Stimulated activated CD8-positive, alpha-beta memory T cell treated with anti-CD3 and anti-CD28 coated beads, Interleukin-15, amount 100 ng/mL, for 1 hour (primary cell): Measurements from ENCODE around the gene CFAP52.
"Not testable (repeated sequence)": the region's sequence is repeated elsewhere in the genome, so short reads cannot be mapped to it uniquely, and the experiment has no call there.

Experiments
- DNase-seq: peaks from one replicate; pipeline ENCODE4 v3.0.0-alpha.2; 2020; ENCODE audit warnings: low read depth

CFAP52 gene

DNA sequence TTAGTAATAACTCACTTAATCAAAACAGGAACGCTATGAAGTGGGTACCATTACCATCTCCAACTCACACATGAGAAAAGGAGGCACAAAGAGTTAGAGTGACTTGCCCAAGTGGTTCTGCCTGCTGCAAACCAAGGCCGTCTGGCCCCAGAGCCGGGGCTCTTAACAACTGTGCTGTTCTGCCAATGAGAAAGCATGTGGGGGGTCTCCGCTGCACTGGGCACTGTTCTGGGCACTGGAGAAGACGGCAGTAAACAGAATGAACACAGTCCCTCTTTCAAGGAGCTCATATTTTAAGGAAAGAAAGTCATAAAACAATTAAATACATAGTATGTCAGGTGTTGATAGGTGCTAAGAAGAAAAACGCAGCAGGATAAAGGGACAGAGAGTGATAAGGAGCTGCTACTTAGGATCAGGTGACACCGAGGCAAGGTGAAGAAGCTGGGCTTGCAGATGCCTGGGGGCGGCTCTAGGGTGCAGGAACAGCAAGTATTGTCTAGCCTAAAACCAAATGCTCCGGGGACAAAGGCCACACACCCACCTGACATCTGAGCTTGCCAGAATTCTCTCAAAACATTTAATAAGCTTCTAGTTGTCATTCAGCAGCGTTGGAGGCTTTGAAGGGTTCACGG lies 7.4 kb upstream of the CFAP52 start:
- DNase-seq = no peak

DNA sequence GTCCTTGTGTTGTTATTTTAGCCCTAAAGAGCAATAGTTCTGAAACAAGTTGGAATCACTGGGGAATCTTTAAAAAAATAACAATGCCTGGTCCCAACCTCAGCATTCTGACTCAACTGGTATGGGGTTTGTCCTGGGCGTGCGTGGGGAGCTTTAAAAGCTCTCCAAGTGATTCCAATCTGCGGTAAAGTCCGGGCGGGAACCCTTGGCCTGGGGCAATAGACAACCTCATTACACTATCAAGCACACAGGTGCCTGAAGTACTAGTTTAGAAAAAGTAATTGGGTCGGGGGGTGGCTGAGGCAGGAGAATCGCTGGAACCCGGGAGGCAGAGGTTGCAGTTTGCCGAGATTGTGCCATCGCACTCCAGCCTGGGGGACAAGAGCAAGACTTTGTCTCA lies 5.2 kb upstream of the CFAP52 start:
- DNase-seq = no peak

DNA sequence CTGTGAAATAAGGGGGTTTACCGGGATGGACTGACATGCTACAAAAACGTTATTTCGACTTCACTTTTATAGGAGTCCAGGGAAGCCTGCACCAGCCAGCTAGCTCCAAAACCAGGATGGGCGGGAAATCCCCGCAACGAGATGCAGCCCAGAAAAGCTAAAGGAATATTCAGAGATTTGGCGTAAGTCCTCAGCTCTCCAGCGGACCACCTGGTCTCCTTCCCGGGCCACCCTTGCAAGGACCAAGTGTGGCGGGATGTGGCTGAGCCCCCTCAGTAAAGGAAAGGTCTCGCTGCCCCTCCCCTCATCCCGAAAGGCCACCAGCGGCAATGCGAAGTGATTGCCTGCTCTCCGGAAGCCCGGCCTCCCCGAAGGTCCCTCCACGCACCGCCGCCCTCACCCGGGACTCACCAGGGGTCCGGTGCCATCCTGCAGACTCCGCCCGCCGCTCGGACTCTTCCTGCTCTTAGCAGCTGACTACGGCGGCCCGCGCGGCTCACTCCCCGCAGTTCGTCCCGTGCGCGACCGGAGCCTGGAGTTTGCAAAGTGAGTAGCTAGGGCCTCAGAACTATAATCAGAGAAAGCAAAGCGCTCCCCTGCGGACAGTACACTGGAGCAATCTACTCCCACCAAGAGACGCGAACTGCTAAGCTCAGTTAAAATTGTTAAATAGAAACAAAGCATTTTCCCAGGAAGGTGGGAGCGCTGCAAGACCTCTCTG lies 901 bp upstream of the CFAP52 start, which contains the start of gene STX8:
STX8 (minus strand) TSS at position 440 of the 721 bp plus-strand sequence; CDS start at position 428, 12 bp downstream.
- peak; percentile 54 for DNase-seq

DNA sequence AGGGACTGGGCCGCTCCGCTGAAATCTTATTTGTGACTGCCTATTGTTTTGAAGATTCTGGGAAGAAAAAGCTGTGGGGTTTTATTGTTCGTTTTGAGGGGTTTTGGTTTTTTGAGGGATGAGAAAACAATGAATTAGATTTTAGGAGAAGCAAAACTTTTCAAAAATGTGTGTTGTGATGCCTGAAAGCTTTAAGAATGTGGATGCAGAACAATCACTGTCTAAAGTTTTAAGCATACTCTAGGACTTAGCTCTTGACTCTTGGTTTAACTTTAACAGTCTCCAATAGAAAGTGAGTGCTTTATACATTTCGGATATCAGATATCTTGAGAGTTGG lies 899 bp downstream of the CFAP52 start:
- DNase-seq = no peak

DNA sequence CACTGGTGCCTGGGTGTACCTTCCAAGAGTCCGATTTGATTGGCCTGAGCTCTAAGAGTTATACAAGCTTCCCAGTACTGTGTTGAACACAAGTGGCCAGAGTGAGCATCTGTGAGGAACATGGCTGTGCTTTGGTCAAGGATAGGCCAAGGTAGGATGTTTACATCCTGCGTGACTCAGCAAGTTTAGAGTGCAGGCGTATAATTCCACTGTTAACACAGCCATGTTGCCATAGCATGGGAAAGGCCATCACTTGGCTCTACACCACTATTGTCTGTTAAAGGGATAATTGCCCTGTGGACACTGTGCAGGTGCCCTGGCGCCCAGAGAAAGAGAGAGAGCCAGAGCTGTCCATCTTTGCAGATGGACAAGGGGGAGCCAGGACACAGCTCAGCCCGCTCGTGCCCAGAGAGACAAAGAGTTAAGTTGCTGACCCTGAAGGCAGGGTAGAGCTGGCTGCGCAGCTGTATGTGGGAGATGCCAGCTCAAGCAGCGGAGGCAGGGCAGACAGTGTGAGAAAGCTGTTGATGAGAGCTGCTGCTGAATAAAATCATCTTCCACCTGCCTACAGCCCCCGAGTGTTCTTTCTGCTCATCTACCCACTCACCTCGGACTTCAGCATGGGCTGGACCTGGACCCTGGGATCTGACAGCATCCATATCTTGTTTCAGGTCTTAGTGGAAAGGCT lies 11.7 kb downstream of the CFAP52 start:
- no peak for DNase-seq

DNA sequence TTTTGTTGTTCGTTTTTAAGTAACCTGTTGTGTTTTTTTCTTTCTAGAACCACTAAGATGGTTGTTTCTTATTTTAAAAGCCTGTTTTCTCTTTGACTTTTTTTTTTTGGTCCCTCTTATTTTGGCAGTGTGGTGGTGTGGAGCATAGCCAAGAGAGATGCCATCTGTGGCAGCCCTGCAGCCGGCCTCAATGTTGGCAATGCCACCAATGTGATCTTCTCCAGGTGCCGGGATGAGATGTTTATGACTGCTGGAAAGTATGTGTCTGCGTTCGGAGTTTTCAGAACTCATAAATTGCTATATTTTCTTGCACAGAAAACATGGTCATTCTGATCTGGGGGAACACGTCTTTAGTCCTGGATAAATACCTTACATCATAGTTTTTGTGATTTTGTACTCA lies 17.6 kb downstream of the CFAP52 start:
- no peak for DNase-seq

DNA sequence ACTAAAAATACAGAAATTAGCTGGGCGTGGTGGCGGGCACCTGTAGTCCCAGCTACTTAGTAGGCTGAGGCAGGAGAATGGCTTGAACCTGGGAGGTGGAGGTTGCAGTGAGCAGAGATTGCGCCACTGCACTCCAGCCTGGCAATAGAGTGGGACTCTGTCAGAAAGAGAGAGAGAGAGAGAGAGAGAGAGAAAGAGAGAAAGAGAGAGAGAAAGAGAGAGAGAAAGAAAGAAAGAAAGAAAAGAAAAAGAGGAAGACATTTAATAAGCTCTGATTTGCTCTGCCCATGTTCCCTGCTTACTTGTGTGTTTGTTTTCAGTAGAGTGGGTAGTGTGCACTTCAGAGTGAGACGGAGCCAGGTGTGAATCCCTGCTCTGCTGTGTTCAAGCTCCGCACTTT lies 21.2 kb downstream of the CFAP52 start:
- DNase-seq = not testable (repeated sequence)

DNA sequence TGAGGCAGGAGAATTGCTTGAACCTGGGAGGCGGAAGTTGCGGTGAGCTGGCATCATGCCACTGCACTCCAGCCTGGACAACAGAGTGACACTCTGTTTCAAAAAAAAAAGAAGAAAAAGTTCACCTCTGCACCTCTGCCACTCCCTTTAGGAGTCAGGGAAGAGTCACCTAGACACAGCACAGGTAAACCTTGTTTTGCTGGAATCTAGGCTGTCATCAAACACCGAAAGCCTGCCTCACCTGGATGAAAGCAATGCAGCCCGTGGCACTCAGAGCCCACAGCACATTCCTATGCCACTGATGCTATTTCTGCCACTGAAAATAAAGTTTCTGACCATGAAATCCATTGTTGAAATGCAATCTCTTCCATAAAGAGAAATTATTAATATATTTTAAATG lies 22.2 kb downstream of the CFAP52 start:
- no peak for DNase-seq

DNA sequence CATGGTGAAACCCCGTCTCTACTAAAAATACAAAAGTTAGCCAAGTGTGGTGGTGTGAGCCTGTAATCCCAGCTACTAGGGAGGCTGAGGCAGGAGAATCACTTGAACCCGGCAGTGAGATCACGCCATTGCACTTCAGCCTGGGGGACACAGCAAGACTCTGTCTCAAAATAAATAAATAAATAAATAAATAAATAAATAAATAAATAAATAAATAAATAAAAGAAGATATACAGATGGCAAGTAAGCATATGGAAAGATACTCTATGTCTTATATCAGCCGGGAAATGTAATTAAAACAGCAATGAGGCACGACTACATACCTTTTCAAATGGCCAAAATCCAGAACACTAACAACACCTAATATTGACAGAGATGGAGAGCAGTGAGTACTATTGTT lies 28.1 kb downstream of the CFAP52 start:
- not testable (repeated sequence) for DNase-seq

DNA sequence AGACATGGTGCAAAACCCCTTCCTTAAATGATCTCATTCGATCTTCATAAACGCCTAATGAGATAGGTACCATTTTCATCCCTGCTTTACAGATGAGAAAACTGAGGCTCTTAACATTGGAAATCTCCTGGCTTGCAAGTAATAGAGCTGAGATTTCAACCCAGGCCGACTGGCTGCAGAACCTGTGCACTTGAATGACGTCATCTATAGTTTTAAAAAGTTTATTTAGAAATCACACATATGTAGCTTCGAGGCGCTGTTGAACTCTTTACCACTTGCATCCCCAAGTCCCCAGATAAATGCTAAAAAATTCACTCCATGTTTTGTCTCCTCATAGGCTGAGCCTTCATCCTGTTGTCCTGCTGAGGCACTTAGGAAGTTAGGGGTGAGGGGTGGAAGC lies 30.0 kb downstream of the CFAP52 start:
- DNase-seq = no peak

DNA sequence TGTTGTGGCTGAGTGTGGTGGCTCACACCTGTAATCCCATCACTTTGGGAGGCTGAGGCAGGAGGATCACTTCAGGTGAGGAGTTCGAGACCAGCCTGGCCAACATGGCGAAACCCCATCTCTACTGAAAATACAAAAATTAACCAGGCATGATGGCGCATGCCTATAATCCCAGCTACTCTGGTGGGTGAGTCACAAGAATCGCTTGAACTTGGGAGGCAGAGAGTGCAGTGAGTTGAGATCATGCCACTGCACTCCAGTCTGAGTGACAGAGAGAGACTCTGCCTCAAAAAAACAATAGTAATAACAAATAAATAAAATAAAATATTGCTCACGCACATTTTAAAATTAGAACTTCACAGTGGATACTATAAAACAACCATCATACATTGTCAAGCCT lies 30.6 kb downstream of the CFAP52 start:
- not testable (repeated sequence) for DNase-seq

DNA sequence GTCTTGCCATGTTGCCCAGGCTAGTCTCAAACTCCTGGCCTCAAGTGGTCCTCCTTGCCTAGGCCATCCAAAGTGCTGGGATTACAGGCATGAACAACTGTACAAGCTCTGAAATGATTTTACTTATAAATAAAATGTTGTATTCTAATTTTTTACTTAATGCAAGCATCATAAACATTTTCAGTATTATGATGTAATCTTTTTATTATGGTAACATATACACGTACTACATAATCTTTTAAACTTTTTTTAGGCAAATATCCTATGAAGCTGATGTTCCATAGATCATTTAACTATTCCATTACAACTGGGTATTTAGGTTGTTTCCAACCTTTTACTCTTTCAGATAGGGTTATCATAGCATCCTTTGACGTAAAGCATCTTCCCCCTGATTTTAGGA lies 35.1 kb downstream of the CFAP52 start:
- DNase-seq = no peak

DNA sequence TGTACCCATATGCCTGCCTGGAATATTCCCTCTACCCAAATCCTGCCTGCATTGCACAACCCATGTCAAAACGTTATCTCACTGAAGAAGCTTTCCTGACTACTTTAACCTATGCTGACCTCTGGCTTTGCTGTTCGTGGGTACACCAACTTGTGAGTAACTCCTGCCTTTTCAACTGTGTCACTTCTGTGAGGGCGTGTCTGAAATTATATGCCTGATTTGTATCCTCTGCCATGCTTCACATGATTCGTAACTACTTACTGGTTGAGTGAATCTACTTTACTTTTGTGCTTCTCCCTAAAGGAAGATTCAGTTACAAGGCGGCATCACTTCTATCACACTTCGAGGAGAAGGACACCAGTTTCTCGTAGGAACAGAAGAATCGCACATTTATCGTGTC lies 35.6 kb downstream of the CFAP52 start:
- no peak for DNase-seq

DNA sequence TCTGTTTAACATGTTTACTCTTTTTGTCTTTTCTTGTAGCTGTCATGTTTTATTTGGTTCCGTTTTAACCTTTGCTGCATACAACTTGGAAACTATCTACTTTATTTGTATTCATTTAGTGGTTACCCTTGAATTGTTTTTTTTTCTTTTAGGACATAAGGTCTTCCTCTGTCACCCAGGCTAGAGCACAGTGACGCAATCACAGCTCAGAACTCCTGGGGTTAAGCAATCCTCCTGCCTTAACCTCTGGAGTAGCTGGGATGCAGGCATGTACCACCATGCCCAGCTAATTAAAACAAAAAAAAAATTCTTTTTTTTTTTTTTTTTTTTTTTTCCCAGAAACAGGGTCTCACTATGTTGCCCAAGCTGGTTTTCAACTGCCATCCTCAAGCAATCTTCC lies 39.0 kb downstream of the CFAP52 start:
- DNase-seq = no peak

DNA sequence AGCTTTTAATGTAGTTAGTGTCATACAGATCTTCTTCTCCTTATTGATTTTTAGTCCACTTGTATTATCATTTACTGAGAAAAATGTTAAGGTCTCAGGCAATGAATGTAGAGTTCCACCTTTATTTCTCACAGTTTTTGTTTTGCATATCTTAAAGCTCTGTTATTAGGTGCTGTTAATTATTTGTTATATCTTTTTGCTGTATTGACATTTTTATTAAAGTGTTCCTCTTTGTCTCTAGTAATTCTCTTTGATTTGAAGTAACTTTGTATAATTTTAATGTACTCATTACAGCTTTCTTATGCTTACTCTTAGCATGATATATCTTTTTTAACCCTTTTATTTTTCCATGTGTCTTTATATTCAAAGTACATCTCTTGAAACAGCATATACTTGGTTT lies 46.5 kb downstream of the CFAP52 start:
- no peak for DNase-seq

DNA sequence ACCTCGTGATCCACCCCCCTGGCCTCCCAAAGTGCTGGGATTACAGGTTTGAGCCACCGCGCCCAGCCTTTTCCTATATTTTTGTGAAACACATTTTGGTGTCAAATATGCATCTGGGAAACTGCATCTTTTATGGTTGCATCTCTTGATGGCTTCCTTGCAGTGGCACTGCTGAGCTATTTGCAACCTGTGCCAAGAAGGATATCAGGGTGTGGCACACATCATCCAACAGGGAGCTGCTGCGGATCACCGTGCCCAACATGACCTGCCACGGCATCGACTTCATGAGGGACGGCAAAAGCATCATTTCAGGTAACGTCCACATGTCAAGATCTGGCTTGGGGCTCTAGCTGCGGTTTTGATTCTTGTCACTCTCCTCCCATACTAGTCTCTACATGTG lies 52.1 kb downstream of the CFAP52 start:
- DNase-seq = no peak

DNA sequence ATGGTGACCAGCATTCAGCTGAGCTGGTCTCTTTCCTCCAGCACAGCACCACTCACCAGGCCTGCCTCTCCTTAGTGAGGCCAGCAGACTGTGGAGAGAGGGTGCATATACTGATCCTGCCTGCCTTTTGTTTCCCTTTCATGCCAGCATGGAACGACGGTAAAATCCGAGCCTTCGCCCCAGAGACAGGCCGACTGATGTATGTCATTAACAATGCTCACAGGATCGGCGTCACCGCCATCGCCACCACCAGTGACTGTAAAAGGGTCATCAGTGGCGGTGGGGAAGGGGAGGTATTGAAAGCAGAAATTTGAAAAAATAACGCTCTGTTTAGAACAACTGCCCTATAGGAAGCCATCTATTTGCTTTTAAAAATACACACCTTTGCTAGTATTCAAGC lies 56.3 kb downstream of the CFAP52 start:
- DNase-seq = no peak

DNA sequence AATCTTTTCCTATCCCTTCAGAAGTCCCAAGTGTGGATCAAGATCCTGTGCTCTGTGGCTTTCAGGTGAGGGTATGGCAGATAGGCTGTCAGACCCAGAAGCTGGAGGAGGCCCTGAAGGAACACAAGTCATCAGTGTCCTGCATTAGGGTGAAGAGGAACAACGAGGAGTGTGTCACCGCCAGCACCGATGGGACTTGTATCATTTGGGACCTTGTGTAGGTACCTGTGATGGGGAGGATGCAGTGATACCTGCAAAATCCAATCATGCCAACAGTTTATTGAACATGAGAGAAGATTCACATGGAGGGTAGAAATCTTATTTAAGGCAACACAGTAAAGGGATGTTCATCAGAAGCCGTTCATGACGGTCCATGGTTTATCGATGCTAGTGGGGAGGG lies 58.9 kb downstream of the CFAP52 start:
- DNase-seq = no peak

DNA sequence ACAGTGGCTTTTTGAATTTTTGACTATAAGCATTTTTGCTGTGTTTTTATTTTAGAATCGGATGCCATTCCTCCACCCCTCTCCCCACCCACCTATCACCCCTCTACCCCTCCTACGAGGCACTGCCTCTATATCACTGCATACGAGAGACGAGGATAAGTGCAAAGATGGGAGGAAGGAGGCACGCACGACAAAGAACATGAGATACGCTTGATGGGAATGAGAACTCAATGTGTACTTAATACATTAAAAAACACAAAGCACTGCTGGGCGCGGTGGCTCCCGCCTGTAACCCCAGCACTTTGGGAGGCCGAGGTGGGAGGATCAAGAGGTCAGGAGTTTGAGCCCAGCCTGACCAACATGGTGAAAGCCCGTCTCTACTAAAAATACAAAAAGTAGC lies 60.1 kb downstream of the CFAP52 start:
- DNase-seq = no peak

DNA sequence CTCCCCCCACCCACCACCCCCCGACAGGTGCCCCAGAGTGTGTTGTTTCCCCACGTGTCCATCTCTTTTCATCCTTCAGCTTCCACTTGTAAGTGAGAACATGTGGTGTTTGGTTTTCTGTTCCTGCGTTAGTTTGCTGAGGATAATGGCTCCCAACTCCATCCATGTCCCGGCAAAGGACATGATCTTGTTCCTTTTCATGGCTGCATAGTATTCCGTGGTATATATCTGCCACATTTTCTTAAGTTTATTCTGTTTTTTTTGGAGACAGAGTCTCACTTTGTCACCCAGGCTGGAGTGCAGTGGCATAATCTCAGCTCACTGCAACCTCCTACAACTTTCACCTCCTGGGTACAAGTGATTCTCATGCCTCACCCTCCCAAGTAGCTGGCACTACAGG lies 63.9 kb downstream of the CFAP52 start:
- not testable (repeated sequence) for DNase-seq

DNA sequence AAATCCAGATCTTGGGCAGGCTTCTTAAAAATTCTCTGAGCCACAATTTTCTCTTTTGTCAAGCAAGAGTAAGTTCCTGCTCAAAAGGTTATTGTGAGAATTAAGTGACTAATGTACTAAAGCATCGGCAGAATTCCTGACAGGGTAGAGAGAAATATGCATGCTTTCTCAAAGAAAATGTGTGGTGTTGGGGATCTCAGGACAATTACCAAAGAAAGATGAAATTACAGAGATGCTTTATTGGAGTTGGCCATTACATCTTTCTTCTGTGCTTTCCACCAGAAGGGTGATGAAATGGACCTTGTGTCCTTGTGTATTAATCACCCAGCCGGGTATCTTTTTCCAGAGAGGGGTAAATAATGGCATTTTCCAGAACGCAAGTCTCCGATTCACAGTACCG lies 67.2 kb downstream of the CFAP52 start:
- no peak for DNase-seq

DNA sequence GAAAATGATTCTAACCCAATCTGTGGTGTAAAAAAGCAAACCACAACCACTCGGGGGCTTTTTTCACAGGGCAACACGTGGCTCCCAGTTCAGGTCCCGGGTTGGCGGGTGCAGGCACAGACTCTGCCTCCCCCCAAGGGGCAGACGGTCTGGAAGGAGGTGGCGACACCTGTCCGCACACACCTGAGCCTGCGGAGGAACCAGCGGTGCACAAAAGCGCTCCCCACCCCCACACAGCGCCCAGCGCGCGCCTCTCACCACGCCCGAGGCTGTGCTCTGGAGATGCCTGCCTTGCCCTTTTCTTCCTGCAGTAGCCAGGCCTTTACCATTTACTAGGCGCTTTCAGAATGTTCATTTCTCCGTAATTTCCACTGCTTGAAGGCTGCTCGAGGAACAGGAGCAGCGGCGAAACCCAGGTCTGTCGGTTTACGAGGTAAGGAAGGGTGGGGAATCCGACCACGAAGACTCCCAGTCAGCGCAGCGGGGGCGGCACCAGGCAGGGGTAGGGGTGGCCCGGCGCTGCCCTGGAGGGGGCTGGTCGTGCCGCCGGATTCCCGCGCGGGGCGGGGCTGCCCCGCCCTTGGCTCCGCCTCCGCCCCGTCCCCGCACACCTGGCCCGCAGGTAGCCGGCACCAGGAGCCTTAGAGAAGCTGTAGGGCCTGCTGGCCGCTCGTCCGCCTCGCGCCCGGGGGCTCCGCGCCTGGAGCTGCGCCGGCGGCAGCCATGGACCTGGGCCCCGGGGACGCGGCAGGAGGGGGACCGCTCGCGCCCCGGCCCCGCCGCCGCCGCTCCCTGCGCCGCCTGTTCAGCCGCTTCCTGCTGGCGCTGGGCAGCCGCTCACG lies 68.7 kb downstream of the CFAP52 start, which contains the start of gene USP43:
USP43 (plus strand) TSS at position 608 of the 842 bp plus-strand sequence; CDS start at position 724, 116 bp downstream.
- no peak for DNase-seq
